IPS DF 6.9 (cell line): ENCODE results near the gene FZR1.
"Not testable (repeated sequence)": the region's sequence is repeated elsewhere in the genome, so short reads cannot be mapped to it uniquely, and the experiment has no call there.

Experiments used
- DNase-seq: peaks from one replicate; pipeline ENCODE4 v3.0.0-alpha.2; 2013; ENCODE audit warnings: low read depth, low spot score
- H3K27ac ChIP-seq: one replicate; pipeline ENCODE4 v1.5.1; 2013; ENCODE audit warnings: low read length, control low read depth
- H3K27me3 ChIP-seq: 2 replicates; pipeline ENCODE4 v1.6.1; 2013; ENCODE audit warnings: mild to moderate bottlenecking, low read length; ENCODE audit not compliant: control insufficient read depth, insufficient read depth
- H3K36me3 ChIP-seq: 2 replicates; pipeline ENCODE4 v1.6.1; 2013; ENCODE audit warnings: low read length; ENCODE audit not compliant: control insufficient read depth, insufficient read depth
- H3K4me1 ChIP-seq: 2 replicates; pipeline ENCODE4 v1.6.1; 2013; ENCODE audit warnings: low read length; ENCODE audit not compliant: control insufficient read depth, insufficient read depth
- H3K4me3 ChIP-seq: 2 replicates; pipeline ENCODE4 v1.5.1; 2013; ENCODE audit warnings: mild to moderate bottlenecking, low read length
- H3K9me3 ChIP-seq: 2 replicates; pipeline ENCODE4 v1.6.1; 2013; ENCODE audit warnings: low read length, inconsistent platforms; ENCODE audit not compliant: control insufficient read depth, insufficient read depth
- WGBS: extraction: QIAGEN DNeasy Blood & Tissue Kit; methylation state at CpG from one replicate; pipeline ENCODE4 v1.1.7; 2013; ENCODE audit warnings: mixed read lengths, missing lambda C conversion rate; ENCODE audit not compliant: insufficient read length, insufficient coverage; 5-methylcytosine and 5-hydroxymethylcytosine counted together

Gene FZR1

GRCh38 chr19:3523361-3524077 lies 17.4 kb downstream of the FZR1 start:
- H3K36me3 ChIP-seq, result peaks cover 5% of the 10 kb centered on the region
- H3K9me3 ChIP-seq, result no peaks in the 10 kb centered on the region
- H3K4me1 ChIP-seq, result peaks cover 2% of the 10 kb centered on the region; the same call in 1 of the 2 replicates
- no peak overlapping the region for H3K27ac ChIP-seq
- no peak overlapping the region for H3K4me3 ChIP-seq
- WGBS, result no CpG with 5 or more reads among the region's 21 CpGs
- DNase-seq, result no peak
- no peaks in the 10 kb centered on the region for H3K27me3 ChIP-seq

- no peak overlapping the region for H3K4me3 ChIP-seq
- no peaks in the 10 kb centered on the region for H3K9me3 ChIP-seq
- H3K36me3 ChIP-seq, result peaks cover 5% of the 10 kb centered on the region
- 0 out of 2 replicates have a peak, but pooled peaks cover 2% of the 10 kb centered on the region for H3K4me1 ChIP-seq
- no peaks in the 10 kb centered on the region for H3K27me3 ChIP-seq
- DNase-seq, result no peak
- WGBS, result no CpG with 5 or more reads among the region's 33 CpGs
- H3K27ac ChIP-seq, result no peak overlapping the region
Observed at GRCh38 chr19:3524078-3524842, 18.1 kb downstream of the FZR1 start.

GRCh38 chr19:3524904-3525451 lies 18.9 kb downstream of the FZR1 start:
- H3K9me3 ChIP-seq, result no peaks in the 10 kb centered on the region
- no CpG with 5 or more reads among the region's 20 CpGs for WGBS
- H3K36me3 ChIP-seq, result peaks cover 5% of the 10 kb centered on the region
- no peak overlapping the region for H3K4me3 ChIP-seq
- H3K27me3 ChIP-seq, result no peaks in the 10 kb centered on the region
- H3K27ac ChIP-seq, result no peak overlapping the region
- no peak for DNase-seq
- no peaks in the 10 kb centered on the region for H3K4me1 ChIP-seq

- Histone ChIP-seq H3K27me3 (no peaks in the 10 kb centered on the region), H3K4me1 (no peaks in the 10 kb centered on the region), H3K36me3 (peaks cover 11% of the 10 kb centered on the region), H3K9me3 (no peaks in the 10 kb centered on the region), H3K27ac (no peak overlapping the region), H3K4me3 (no peak overlapping the region)
- DNase-seq, result no peak
- no CpG with 5 or more reads among the region's 28 CpGs for WGBS
Observed at GRCh38 chr19:3526507-3527237, 20.6 kb downstream of the FZR1 start.

- no peak overlapping the region for H3K27ac ChIP-seq
- H3K36me3 ChIP-seq, result peaks cover 14% of the 10 kb centered on the region
Observed at GRCh38 chr19:3527238-3527910, 21.3 kb downstream of the FZR1 start.

GRCh38 chr19:3528080-3528479 lies 22.0 kb downstream of the FZR1 start:
- Histone ChIP-seq H3K27me3 (no peaks in the 10 kb centered on the region), H3K4me3 (no peak overlapping the region), H3K9me3 (no peaks in the 10 kb centered on the region), H3K27ac (no peak overlapping the region), H3K36me3 (peaks cover 21% of the 10 kb centered on the region), H3K4me1 (no peaks in the 10 kb centered on the region)
- no peak for DNase-seq
- no CpG with 5 or more reads among the region's 14 CpGs for WGBS

More at GRCh38 chr19:3527238-3527910, 21.3 kb downstream of the FZR1 start:
- DNase-seq, result no peak
- Histone ChIP-seq H3K9me3 (no peaks in the 10 kb centered on the region), H3K4me3 (no peak overlapping the region), H3K4me1 (no peaks in the 10 kb centered on the region), H3K27me3 (no peaks in the 10 kb centered on the region)
- no CpG with 5 or more reads among the region's 21 CpGs for WGBS

- Histone ChIP-seq H3K27ac (no peak overlapping the region), H3K36me3 (peaks cover 27% of the 10 kb centered on the region), H3K4me3 (no peak overlapping the region), H3K4me1 (no peaks in the 10 kb centered on the region), H3K9me3 (no peaks in the 10 kb centered on the region), H3K27me3 (no peaks in the 10 kb centered on the region)
- no peak for DNase-seq
- 100% methylated on average over 4 of the region's 20 CpGs for WGBS
Observed at GRCh38 chr19:3528539-3529211, 22.6 kb downstream of the FZR1 start.

GRCh38 chr19:3529299-3529698 lies 23.2 kb downstream of the FZR1 start:
- not testable (repeated sequence) for H3K9me3 ChIP-seq, H3K27ac ChIP-seq, H3K27me3 ChIP-seq, DNase-seq, H3K4me1 ChIP-seq, H3K4me3 ChIP-seq
- WGBS, result no CpG with 5 or more reads among the region's 7 CpGs
- H3K36me3 ChIP-seq, result peaks cover 29% of the 10 kb centered on the region

- H3K27ac ChIP-seq, result no peak overlapping the region
- H3K27me3 ChIP-seq, result no peaks in the 10 kb centered on the region
- no peaks in the 10 kb centered on the region for H3K9me3 ChIP-seq
- peaks cover 38% of the 10 kb centered on the region for H3K36me3 ChIP-seq
- DNase-seq, result no peak
- H3K4me3 ChIP-seq, result no peak overlapping the region
- no CpG with 5 or more reads among the region's 12 CpGs for WGBS
- no peaks in the 10 kb centered on the region for H3K4me1 ChIP-seq
Observed at GRCh38 chr19:3530389-3530788, 24.3 kb downstream of the FZR1 start.
